ENCODE data around the gene TSPAN2.

TSPAN2 gene

DNA sequence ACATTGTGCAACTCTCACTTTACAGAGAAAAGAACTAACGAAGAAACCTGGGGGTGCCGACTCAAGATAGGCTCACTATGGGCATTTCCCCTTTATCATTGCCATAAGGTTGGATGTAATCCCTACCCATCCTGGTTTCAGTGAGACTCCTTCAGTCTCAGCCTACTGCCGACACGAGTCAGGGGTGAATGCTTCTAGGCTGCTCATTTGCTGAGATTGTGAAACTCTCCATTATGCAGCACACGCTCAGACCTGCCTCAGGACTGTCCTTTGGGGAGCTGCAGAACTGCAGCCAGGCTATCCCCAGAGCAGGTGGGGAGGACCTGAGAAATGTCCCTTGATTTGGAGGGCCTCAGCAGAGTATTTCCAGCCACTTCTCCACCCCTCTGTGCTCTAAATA, 37.5 kb downstream of the TSPAN2 start:
- no peak for TF ChIP-seq CTCF (IDR thresholded peaks at IDR 0.05)

- TF ChIP-seq CTCF (IDR thresholded peaks at IDR 0.05) = no peak
These were observed 42.6 kb downstream of the TSPAN2 start for GRCh38 chr1:115046751-115047150.

DNA sequence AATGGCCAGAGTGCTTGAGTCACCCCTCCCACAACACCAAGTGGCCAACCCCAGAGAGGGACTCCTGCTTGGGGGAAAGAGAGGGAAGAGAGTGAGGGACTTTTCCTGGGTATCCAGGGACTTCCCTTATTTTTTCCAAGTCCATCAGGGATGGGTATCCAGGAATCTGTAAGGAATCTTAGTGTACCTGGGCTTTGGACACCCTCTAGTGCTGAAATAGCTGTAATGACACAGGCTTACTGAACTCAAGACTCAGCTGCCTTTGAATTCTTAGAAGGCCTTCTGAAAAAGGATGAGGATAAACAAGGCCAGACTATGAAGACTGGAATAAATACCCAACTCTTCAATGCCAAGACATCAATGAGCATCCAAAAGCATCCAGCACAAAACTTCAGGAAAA, 47.6 kb downstream of the TSPAN2 start:
- peak; percentile 66 for TF ChIP-seq CTCF (IDR thresholded peaks at IDR 0.05)

DNA sequence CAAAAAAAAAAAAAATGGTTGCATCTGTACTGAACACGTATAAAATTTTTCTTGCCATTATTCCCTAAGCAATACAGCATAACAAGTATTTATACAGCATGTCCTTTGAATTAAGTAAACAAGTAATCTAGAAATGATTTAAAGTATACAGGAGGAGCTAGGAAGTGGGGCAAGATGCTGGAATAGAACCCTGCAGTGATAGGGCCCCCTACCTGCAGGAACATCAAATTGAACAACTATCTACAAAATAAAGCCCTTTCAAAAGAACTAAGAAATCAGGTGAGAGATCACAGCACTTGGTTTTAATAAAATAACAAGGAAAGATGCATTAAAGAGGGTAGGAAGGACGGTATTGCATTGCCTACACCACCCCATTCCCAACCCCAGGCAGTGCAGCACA, 48.8 kb downstream of the TSPAN2 start:
- peak; percentile 39; the same call in 1 of the 2 replicates for TF ChIP-seq CTCF (IDR thresholded peaks at IDR 0.05)

DNA sequence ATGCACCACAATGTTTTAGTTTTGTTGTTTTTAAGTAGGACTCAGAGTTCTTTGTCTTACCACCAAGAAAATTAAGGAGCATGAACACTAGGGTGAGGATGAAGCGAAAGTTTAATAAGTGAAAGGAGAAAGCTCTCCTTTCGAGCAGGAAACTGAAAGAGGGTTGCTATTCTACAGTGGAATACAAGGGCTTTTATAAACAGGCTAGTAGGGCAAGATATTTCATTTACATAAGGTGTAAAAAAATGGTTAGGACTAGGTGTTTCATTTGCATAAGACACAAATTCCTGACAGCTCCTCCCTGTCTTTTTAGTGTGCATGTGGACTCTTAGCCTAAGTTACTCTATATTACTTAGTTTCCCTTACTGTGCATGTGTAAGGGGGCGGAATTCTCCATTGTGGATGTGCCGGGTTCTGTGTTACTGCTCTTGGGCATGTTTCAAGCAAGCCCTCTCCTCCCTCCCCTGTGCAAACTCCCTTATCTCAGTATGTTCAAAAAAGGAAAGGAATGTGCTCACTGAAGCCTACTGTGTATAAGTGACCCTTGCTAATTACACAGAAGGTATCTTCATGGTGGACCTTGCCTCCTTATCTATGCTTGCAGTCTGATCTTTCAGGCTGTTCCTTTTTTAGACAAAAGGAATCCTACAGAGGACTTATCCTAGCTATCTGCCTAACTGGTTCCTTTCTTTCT, 52.3 kb downstream of the TSPAN2 start:
- no peak for TF ChIP-seq CTCF (IDR thresholded peaks at IDR 0.05)

DNA sequence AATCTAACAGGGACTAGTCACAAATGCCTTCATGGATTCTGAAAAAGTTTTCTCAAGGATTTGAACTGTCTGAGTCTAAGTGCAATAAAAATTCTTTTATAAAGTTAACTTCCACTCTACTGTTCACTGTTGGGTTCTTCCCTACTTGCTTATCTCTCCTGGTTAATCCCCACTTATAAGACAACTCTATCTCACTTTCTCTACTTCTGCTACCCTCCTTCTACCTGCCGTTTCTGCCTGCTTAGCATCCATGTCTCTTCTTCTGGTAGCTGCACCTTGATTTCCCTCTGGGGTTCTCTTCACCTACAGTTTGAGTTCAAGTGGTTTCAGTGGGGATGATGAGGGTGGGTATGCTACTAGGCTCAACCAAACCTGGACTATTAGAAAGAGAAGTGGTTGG, 53.7 kb downstream of the TSPAN2 start:
- no peak for TF ChIP-seq CTCF (IDR thresholded peaks at IDR 0.05)

GRCh38 chr1:115031595-115031994, 57.7 kb downstream of the TSPAN2 start:
- no peak for TF ChIP-seq CTCF (IDR thresholded peaks at IDR 0.05)

- no peak for TF ChIP-seq CTCF (IDR thresholded peaks at IDR 0.05)
These were observed 59.8 kb downstream of the TSPAN2 start, which contains the start of gene TSHB for GRCh38 chr1:115029526-115029925. TSHB (plus strand) TSS chr1:115029826; CDS start chr1:115033363, 3,537 bp downstream.
